SKM-1 (cell line): ENCODE data around the gene MTIF2.
"Not testable (repeated sequence)": the region's sequence is repeated elsewhere in the genome, so short reads cannot be mapped to it uniquely, and the experiment has no call there.

ENCODE experiments used
- DNase-seq: peaks from one replicate; lab custom pipeline; 2025; ENCODE audit not compliant: unreplicated experiment; lab: John Stamatoyannopoulos, UW

The MTIF2 gene

GRCh38 chr2:55200416-55200815, 68.6 kb downstream of the MTIF2 start:
- DNase-seq, result no peak

- no peak for DNase-seq
Observed at GRCh38 chr2:55196526-55196925, 72.5 kb downstream of the MTIF2 start.

GRCh38 chr2:55191888-55192287, 77.1 kb downstream of the MTIF2 start:
- not testable (repeated sequence) for DNase-seq

- not testable (repeated sequence) for DNase-seq
Observed at GRCh38 chr2:55186837-55187236, 82.2 kb downstream of the MTIF2 start.
